ENCODE results near the gene SEMA3D.

SEMA3D gene

GRCh38 chr7:85119934-85120333 lies 66.9 kb downstream of the SEMA3D start:
- DNase-seq = no peak

GRCh38 chr7:85115862-85116261 lies 71.0 kb downstream of the SEMA3D start:
- DNase-seq = no peak

- no peak for DNase-seq
These were observed 71.8 kb downstream of the SEMA3D start for GRCh38 chr7:85115006-85115405.

- no peak for DNase-seq
These were observed 72.5 kb downstream of the SEMA3D start for GRCh38 chr7:85114342-85114741.

GRCh38 chr7:85111761-85112160 lies 75.1 kb downstream of the SEMA3D start:
- no peak for DNase-seq

GRCh38 chr7:85106719-85107118 lies 80.1 kb downstream of the SEMA3D start:
- no peak for DNase-seq

- DNase-seq = no peak
These were observed 82.2 kb downstream of the SEMA3D start for GRCh38 chr7:85104432-85105205.

GRCh38 chr7:85103962-85104361 lies 82.9 kb downstream of the SEMA3D start:
- DNase-seq = no peak

GRCh38 chr7:85103357-85103756 lies 83.5 kb downstream of the SEMA3D start:
- DNase-seq = no peak

GRCh38 chr7:85102813-85103350 lies 84.0 kb downstream of the SEMA3D start:
- DNase-seq = no peak

GRCh38 chr7:85101347-85101746 lies 85.5 kb downstream of the SEMA3D start:
- DNase-seq = no peak

- no peak for DNase-seq
These were observed 89.0 kb downstream of the SEMA3D start for GRCh38 chr7:85097844-85098243.

GRCh38 chr7:85095806-85096205 lies 91.0 kb downstream of the SEMA3D start:
- DNase-seq = no peak

GRCh38 chr7:85095366-85095765 lies 91.5 kb downstream of the SEMA3D start:
- DNase-seq = no peak

- no peak for DNase-seq
These were observed 92.7 kb downstream of the SEMA3D start for GRCh38 chr7:85094046-85094725.

GRCh38 chr7:85091565-85091928 lies 95.3 kb downstream of the SEMA3D start:
- no peak for DNase-seq

GRCh38 chr7:85090919-85091564 lies 95.8 kb downstream of the SEMA3D start:
- no peak for DNase-seq

GRCh38 chr7:85090143-85090542 lies 96.7 kb downstream of the SEMA3D start:
- DNase-seq = no peak

- no peak for DNase-seq
These were observed 105.0 kb downstream of the SEMA3D start for GRCh38 chr7:85081846-85082245.

- DNase-seq = no peak
These were observed 105.5 kb downstream of the SEMA3D start for GRCh38 chr7:85081392-85081791.

- DNase-seq = no peak
These were observed 107.4 kb downstream of the SEMA3D start for GRCh38 chr7:85079434-85079833.

GRCh38 chr7:85078181-85078580 lies 108.7 kb downstream of the SEMA3D start:
- no peak for DNase-seq

GRCh38 chr7:85075864-85076263 lies 111.0 kb downstream of the SEMA3D start:
- no peak for DNase-seq

- no peak for DNase-seq
These were observed 111.9 kb downstream of the SEMA3D start for GRCh38 chr7:85074992-85075391.
